ENCODE data around the gene DNAJC8.

DNA sequence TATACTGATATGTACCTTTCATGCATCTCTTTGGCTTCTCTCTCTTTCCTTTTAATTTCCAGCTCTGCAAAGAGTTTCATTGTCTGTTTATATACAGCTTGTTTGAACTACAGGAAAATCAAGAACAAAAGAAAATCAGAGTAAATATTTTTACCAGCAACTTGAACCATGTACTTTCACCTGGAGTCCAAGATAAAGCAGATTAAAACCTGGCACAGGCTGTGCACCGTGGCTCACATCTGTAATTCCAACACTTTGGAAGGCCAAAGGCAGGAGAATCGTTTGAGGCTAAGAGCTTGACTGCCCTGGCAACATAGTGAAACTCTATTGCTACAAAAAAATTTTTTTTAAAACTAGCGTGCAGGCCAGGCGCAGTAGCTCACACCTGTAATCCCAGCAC lies 27.6 kb downstream of the DNAJC8 start:
- TF ChIP-seq, protein P1, sequence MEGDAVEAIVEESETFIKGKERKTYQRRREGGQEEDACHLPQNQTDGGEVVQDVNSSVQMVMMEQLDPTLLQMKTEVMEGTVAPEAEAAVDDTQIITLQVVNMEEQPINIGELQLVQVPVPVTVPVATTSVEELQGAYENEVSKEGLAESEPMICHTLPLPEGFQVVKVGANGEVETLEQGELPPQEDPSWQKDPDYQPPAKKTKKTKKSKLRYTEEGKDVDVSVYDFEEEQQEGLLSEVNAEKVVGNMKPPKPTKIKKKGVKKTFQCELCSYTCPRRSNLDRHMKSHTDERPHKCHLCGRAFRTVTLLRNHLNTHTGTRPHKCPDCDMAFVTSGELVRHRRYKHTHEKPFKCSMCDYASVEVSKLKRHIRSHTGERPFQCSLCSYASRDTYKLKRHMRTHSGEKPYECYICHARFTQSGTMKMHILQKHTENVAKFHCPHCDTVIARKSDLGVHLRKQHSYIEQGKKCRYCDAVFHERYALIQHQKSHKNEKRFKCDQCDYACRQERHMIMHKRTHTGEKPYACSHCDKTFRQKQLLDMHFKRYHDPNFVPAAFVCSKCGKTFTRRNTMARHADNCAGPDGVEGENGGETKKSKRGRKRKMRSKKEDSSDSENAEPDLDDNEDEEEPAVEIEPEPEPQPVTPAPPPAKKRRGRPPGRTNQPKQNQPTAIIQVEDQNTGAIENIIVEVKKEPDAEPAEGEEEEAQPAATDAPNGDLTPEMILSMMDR (IDR thresholded peaks at IDR 0.05; ENCODE audit: low read depth, low read length, poor library complexity, severe bottlenecking), result no peak
- no peak for TF ChIP-seq EZH2phosphoT487 (IDR thresholded peaks at IDR 0.05; ENCODE audit: borderline replicate concordance, low read length)

Measured in DOHH2 (cell line).